ENCODE results near the gene ERICH6B. TPM values are rescaled to one million over a fixed set of nuclear protein-coding genes. Genes with fewer than 3 reads are reported as not detected.
A peak's percentile ranks its signal among the peaks of the same experiment; 100 is the strongest.

ERICH6B gene
- total and polyA plus RNA-seq, 2 of the 13 experiments (the other 11 are each of a cell fraction or from before 2014, with no cell fraction given), result not detected

DNA sequence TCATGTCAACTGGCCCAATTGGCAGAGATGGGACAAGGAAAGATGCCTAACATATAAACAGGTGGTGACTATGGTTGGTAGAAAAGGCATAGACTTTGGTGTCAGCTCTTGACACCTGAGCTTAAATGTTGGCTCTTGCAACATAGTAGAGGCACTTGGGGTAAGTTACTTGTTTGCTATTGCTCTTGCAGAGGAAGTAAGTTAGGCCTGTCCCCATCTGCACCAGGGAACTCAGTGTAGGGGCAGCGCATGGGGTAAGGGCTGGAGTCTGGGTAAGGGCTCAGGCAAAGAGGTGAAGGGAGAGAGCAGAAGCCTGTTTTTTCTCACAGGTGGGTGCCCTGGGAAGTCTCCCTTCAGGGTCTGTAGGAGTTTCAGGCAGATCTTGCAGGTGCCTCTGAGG, 27.6 kb downstream of the ERICH6B start:
- POLR2A ChIA-PET, result no interaction called here
- H3K9ac ChIP-seq (ENCODE audit: insufficient read depth, low read depth, low read length), result no peak overlapping the region
- H4K20me1 ChIP-seq (ENCODE audit: insufficient read depth, low read length), result no peaks in the 10 kb centered on the region
- ATAC-seq, result no peak
- H3K27me3 ChIP-seq (ENCODE audit: control insufficient read depth in 1 of 2, insufficient read depth in 2 of 2, low read length in 2 of 2), result peaks cover 0 to 7% of the 10 kb centered on the region in 2 experiments; a peak in 2 of 5 replicates
- H3K9me3 ChIP-seq (ENCODE audit: low read length), result peaks cover 5% of the 10 kb centered on the region; the same call in 1 of the 2 replicates
- intact Hi-C loops (cut with micrococcal nuclease; ENCODE audit: unreplicated experiment) (no loop called here), in situ Hi-C loops (cut with HindIII; ENCODE audit: extremely low pct_ligation_motif_present, low pct_unique_long_range_greater_than_20kb) (no loop called here)
- no TSS peak for BruUV-seq (replicated peaks)
- no peak overlapping the region for H3K27ac ChIP-seq (ENCODE audit: extremely low read length, insufficient read depth, low read length)
- no peaks in the 10 kb centered on the region for H3K79me2 ChIP-seq (ENCODE audit: insufficient read depth, low read length)
- H3K4me1 ChIP-seq (ENCODE audit: insufficient read depth, low read length), result no peaks in the 10 kb centered on the region
- 67% methylated on average over 1 of the region's 1 CpG for WGBS (ENCODE audit: low lambda C conversion rate)
- TF ChIP-seq ZMAT3 (CRISPR knock-in tag; conservative IDR thresholded peaks at IDR 0.05) (no peak), GATA4 (IDR thresholded peaks at IDR 0.05; ENCODE audit: borderline replicate concordance, low read depth) (no peak), MAFG (CRISPR knock-in tag; IDR thresholded peaks at IDR 0.05) (no peak), CEBPB (IDR thresholded peaks at IDR 0.05; ENCODE audit: borderline replicate concordance, low read depth, low read length) (0 out of 2 replicates have a peak, but pooled peaks have one; percentile 3), PRDM4 (CRISPR knock-in tag; IDR thresholded peaks at IDR 0.05; ENCODE audit: borderline replicate concordance) (no peak), TBX3 (IDR thresholded peaks at IDR 0.05; ENCODE audit: borderline replicate concordance) (no peak), HOXA9 (CRISPR knock-in tag; IDR thresholded peaks at IDR 0.05; ENCODE audit: borderline replicate concordance) (no peak)
- TF ChIP-seq, protein P1, sequence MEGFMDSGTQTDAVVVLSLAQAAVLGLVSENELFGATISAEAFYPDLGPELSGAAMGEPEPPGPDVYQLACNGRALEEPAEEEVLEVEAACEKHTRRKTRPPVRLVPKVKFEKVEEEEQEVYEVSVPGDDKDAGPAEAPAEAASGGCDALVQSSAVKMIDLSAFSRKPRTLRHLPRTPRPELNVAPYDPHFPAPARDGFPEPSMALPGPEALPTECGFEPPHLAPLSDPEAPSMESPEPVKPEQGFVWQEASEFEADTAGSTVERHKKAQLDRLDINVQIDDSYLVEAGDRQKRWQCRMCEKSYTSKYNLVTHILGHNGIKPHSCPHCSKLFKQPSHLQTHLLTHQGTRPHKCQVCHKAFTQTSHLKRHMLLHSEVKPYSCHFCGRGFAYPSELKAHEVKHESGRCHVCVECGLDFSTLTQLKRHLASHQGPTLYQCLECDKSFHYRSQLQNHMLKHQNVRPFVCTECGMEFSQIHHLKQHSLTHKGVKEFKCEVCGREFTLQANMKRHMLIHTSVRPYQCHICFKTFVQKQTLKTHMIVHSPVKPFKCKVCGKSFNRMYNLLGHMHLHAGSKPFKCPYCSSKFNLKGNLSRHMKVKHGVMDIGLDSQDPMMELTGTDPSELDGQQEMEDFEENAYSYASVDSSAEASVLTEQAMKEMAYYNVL (CRISPR knock-in tag; IDR thresholded peaks at IDR 0.05; ENCODE audit: borderline replicate concordance), result no peak
- TF ChIP-seq, protein P2, sequence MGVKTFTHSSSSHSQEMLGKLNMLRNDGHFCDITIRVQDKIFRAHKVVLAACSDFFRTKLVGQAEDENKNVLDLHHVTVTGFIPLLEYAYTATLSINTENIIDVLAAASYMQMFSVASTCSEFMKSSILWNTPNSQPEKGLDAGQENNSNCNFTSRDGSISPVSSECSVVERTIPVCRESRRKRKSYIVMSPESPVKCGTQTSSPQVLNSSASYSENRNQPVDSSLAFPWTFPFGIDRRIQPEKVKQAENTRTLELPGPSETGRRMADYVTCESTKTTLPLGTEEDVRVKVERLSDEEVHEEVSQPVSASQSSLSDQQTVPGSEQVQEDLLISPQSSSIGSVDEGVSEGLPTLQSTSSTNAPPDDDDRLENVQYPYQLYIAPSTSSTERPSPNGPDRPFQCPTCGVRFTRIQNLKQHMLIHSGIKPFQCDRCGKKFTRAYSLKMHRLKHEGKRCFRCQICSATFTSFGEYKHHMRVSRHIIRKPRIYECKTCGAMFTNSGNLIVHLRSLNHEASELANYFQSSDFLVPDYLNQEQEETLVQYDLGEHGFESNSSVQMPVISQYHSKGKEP (CRISPR knock-in tag; IDR thresholded peaks at IDR 0.05), result no peak
- H2AFZ ChIP-seq (ENCODE audit: low read length), result no peak overlapping the region
- no peak overlapping the region for H3K4me2 ChIP-seq (ENCODE audit: low read depth, low read length)
- no peaks in the 10 kb centered on the region for H3K36me3 ChIP-seq (replicated peaks in 1 of 2; ENCODE audit: control insufficient read depth in 1 of 2, insufficient read depth in 2 of 2, low read length in 2 of 2)
- no peak for FAIRE-seq
- H3K4me3 ChIP-seq (replicated peaks in 1 of 3; ENCODE audit: insufficient read depth in 1 of 3, low read depth in 2 of 3, low read length in 3 of 3), result no peak overlapping the region
- DNase-seq (ENCODE audit: low spot score), result no peak
- CTCF ChIA-PET (ENCODE audit: low intra/inter-chr PET ratio, low total read pairs), result no interaction called here
